AML-193 (cell line): ENCODE results near the gene NGEF.

Experiments
- DNase-seq, 2 experiments: peaks; one replicate each; lab custom pipeline; 2025; lab: John Stamatoyannopoulos, UW

Gene NGEF

GRCh38 chr2:232838406-232838874 lies 174.6 kb downstream of the NGEF start:
- peak; percentile 22 to 47 for DNase-seq

- DNase-seq, result no peak
Measured at GRCh38 chr2:232836934-232837333, 176.1 kb downstream of the NGEF start.

DNA sequence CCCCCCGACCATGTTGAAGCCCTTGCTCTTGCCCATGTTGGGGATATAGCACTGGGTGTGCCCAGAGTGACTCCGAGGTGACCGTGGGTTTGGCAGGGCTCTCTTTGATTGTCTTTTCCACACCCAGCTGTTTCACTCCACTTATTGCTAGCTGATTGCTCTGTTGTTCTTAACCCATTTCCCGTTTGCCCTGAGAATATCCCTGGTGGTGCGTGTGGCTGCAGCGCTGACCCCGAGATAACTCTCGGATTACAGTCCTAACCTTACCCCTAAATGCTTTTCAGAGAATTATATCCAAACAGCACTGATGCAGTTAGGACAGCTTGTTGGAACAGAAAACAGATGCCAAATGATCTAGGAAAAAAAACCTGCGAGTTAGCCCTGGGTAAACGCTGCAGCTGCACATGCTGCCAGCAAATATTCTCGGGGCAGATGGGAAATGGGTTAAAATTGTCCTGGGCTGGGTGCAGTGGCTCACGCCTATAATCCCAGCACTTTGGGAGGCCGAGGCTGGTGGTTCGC lies 177.3 kb downstream of the NGEF start:
- DNase-seq, result no peak

- no peak for DNase-seq
Measured at GRCh38 chr2:232833830-232834229, 179.2 kb downstream of the NGEF start.

GRCh38 chr2:232831496-232831895 lies 181.6 kb downstream of the NGEF start:
- no peak for DNase-seq

GRCh38 chr2:232829988-232830387 lies 183.1 kb downstream of the NGEF start:
- no peak for DNase-seq
